HTERT RPE-1 (cell line): ENCODE data around the gene CKMT2.
"Not testable (repeated sequence)": the region's sequence is repeated elsewhere in the genome, so short reads cannot be mapped to it uniquely, and the experiment has no call there.

Experiments
- in situ Hi-C: fragments of 300-500 bp; cut with MboI; formaldehyde crosslinking; loops from 4 replicates; pipeline ENCODE4 v1.14.3; 2020; ENCODE audit warnings: low sequenced_read_pairs

The CKMT2 gene

GRCh38 chr5:81249240-81249639 lies 16.1 kb downstream of the CKMT2 start:
- in situ Hi-C loops: no loop called here

GRCh38 chr5:81250004-81250403 lies 16.9 kb downstream of the CKMT2 start:
- in situ Hi-C loops: no loop called here

GRCh38 chr5:81251922-81252321 lies 18.8 kb downstream of the CKMT2 start:
- in situ Hi-C loops: no loop called here

GRCh38 chr5:81252904-81253303 lies 19.8 kb downstream of the CKMT2 start:
- in situ Hi-C loops: no loop called here

GRCh38 chr5:81253875-81254274 lies 20.8 kb downstream of the CKMT2 start:
- in situ Hi-C loops: no loop called here

- in situ Hi-C loops: no loop called here
Measured at GRCh38 chr5:81254886-81255559, 21.9 kb downstream of the CKMT2 start.

- in situ Hi-C loops: no loop called here
Measured at GRCh38 chr5:81256766-81257165, 23.6 kb downstream of the CKMT2 start.

- in situ Hi-C loops: not testable (repeated sequence)
Measured at GRCh38 chr5:81262796-81263195, 29.7 kb downstream of the CKMT2 start.

GRCh38 chr5:81265101-81265500 lies 32.0 kb downstream of the CKMT2 start:
- in situ Hi-C loops: no loop called here

GRCh38 chr5:81268521-81269196 lies 35.5 kb downstream of the CKMT2 start:
- in situ Hi-C loops: no loop called here

GRCh38 chr5:81269751-81270393 lies 36.8 kb downstream of the CKMT2 start:
- in situ Hi-C loops: no loop called here

- in situ Hi-C loops: not testable (repeated sequence)
Measured at GRCh38 chr5:81270394-81271027, 37.4 kb downstream of the CKMT2 start.

GRCh38 chr5:81283976-81284375 lies 50.9 kb downstream of the CKMT2 start:
- in situ Hi-C loops: no loop called here

GRCh38 chr5:81286059-81286617 lies 53.0 kb downstream of the CKMT2 start:
- in situ Hi-C loops: no loop called here

GRCh38 chr5:81288021-81288433 lies 54.9 kb downstream of the CKMT2 start:
- in situ Hi-C loops: no loop called here

- in situ Hi-C loops: no loop called here
Measured at GRCh38 chr5:81290146-81290545, 57.0 kb downstream of the CKMT2 start.

GRCh38 chr5:81292130-81292529 lies 59.0 kb downstream of the CKMT2 start:
- in situ Hi-C loops: no loop called here

GRCh38 chr5:81294021-81294420 lies 60.9 kb downstream of the CKMT2 start:
- in situ Hi-C loops: not testable (repeated sequence)

- in situ Hi-C loops: no loop called here
Measured at GRCh38 chr5:81297531-81297930, 64.4 kb downstream of the CKMT2 start.

GRCh38 chr5:81300921-81301270 lies 67.8 kb downstream of the CKMT2 start:
- in situ Hi-C loops: no loop called here

- in situ Hi-C loops: no loop called here
Measured at GRCh38 chr5:81301271-81302015, 68.3 kb downstream of the CKMT2 start, which contains the start of gene ZCCHC9. Gene ZCCHC9 (plus strand): TSS chr5:81301587. CDS start chr5:81304758, 3,171 bp downstream.
